ENCODE results near the gene JUN. TPM values are rescaled to one million over a fixed set of nuclear protein-coding genes. Genes with fewer than 3 reads are reported as not detected.
A peak's percentile ranks its signal among the peaks of the same experiment; 100 is the strongest.

Gene JUN
- total and polyA plus RNA-seq, 2 of the 13 experiments (the other 11 are each of a cell fraction or from before 2014, with no cell fraction given), result 18.2 to 22.3 TPM

GRCh38 chr1:58754683-58755467 is 29.0 kb downstream of the JUN start (continued):
- TF ChIP-seq ZBTB14 (CRISPR knock-in tag; IDR thresholded peaks at IDR 0.05) (no peak), ZNF605 (CRISPR knock-in tag; IDR thresholded peaks at IDR 0.05) (no peak), MED8 (CRISPR knock-in tag; IDR thresholded peaks at IDR 0.05; ENCODE audit: insufficient replicate concordance) (no peak), ZKSCAN1 (IDR thresholded peaks at IDR 0.05; ENCODE audit: low read length) (no peak), ZBTB20 (CRISPR knock-in tag; IDR thresholded peaks at IDR 0.05; ENCODE audit: borderline replicate concordance, low read depth) (peak; percentile 1; the same call in 1 of the 2 replicates), TRAFD1 (CRISPR knock-in tag; IDR thresholded peaks at IDR 0.05; ENCODE audit: borderline replicate concordance) (0 out of 2 replicates have a peak, but pooled peaks have one; percentile 37), ZNF235 (CRISPR knock-in tag; IDR thresholded peaks at IDR 0.05; ENCODE audit: borderline replicate concordance) (peak; percentile 25; the same call in 1 of the 2 replicates), ZNF740 (CRISPR knock-in tag; IDR thresholded peaks at IDR 0.05) (no peak), ZSCAN12 (CRISPR knock-in tag; IDR thresholded peaks at IDR 0.05) (no peak), ZNF652 (CRISPR knock-in tag; IDR thresholded peaks at IDR 0.05; ENCODE audit: borderline replicate concordance, low read depth) (no peak), MBD4 (IDR thresholded peaks at IDR 0.05; ENCODE audit: borderline replicate concordance, low read length) (no peak), PREB (CRISPR knock-in tag; IDR thresholded peaks at IDR 0.05) (no peak), POLR2A (IDR thresholded peaks at IDR 0.05; ENCODE audit: insufficient read depth in 1 of 2, low read depth in 2 of 2, low read length in 2 of 2) (peak in 1 of 2 experiments; percentile 5; a peak in 1 of 4 replicates), POLR2G (IDR thresholded peaks at IDR 0.05; ENCODE audit: low read depth, low read length) (0 out of 2 replicates have a peak, but pooled peaks have one; percentile 40), NFKBIZ (CRISPR knock-in tag; IDR thresholded peaks at IDR 0.05) (no peak), ZNF205 (CRISPR knock-in tag; IDR thresholded peaks at IDR 0.05) (no peak), ZSCAN30 (CRISPR knock-in tag; IDR thresholded peaks at IDR 0.05) (no peak), STAT5B (CRISPR knock-in tag; IDR thresholded peaks at IDR 0.05) (no peak), ZXDC (CRISPR knock-in tag; IDR thresholded peaks at IDR 0.05) (no peak)

Data from HepG2 (cell line).